MG63 (cell line): Measurements from ENCODE around the gene GABRQ. TPM values are rescaled to one million over a fixed set of nuclear protein-coding genes. Genes with fewer than 3 reads are reported as not detected.
"Not testable (repeated sequence)": the region's sequence is repeated elsewhere in the genome, so short reads cannot be mapped to it uniquely, and the experiment has no call there.

Source experiments
- DNase-seq: peaks from one replicate; pipeline ENCODE4 v3.0.0-alpha.2; 2020
- H3K27me3 ChIP-seq: fragments of 250-450 bp; sonication (Bioruptor Pico); 2 replicates; pipeline ENCODE4 v1.5.1; 2020; ENCODE audit warnings: mild to moderate bottlenecking, moderate library complexity
- H3K36me3 ChIP-seq: fragments of 250-450 bp; sonication (Bioruptor Pico); 2 replicates; pipeline ENCODE4 v1.5.1; 2020; ENCODE audit warnings: mild to moderate bottlenecking, moderate library complexity
- H3K4me3 ChIP-seq: fragments of 250-450 bp; sonication (Bioruptor Pico); 2 replicates; pipeline ENCODE4 v1.5.1; 2020; ENCODE audit warnings: mild to moderate bottlenecking, moderate library complexity
- H3K9me3 ChIP-seq: fragments of 250-450 bp; sonication (Bioruptor Pico); 2 replicates; pipeline ENCODE4 v1.5.1; 2020; ENCODE audit warnings: mild to moderate bottlenecking, moderate library complexity
- total RNA-seq: library from RNA; depleted of rRNA; stranded (reverse); fragments of >200 nt; shearing (Covaris generic); gene quantifications from 2 replicates; pipeline ENCODE4 v1.2.3, GENCODE V29; 2014; ENCODE audit warnings: low replicate concordance; rRNA removed

The GABRQ gene
- total RNA-seq, 1 experiment from 2014 or later = 2.5 TPM

GRCh38 chrX:152647978-152648377, 10.3 kb downstream of the GABRQ start:
- H3K9me3 ChIP-seq = no peaks in the 10 kb centered on the region
- H3K27me3 ChIP-seq = no peaks in the 10 kb centered on the region
- H3K36me3 ChIP-seq = no peaks in the 10 kb centered on the region
- no peak overlapping the region for H3K4me3 ChIP-seq
- DNase-seq = no peak

DNA sequence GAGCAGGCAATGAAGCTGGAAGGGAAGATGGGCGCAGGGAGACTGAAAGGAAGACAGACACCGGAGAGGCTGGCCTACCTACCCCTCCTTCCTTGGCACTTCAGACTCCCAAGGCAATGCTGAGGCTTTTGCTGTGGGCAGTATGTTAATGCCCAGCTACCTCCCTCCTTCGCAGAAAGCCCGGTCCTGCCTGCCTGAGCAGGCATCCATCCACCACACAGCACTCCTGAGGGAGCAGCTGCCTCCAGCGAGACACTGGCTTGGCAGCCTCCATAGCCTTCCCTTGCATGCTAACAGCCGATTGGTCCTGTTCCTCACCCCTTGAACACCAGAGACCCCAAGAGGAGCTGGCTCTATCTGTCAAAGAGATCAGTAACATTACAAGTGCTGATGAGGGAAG, 14.4 kb downstream of the GABRQ start:
- no peak for DNase-seq

DNA sequence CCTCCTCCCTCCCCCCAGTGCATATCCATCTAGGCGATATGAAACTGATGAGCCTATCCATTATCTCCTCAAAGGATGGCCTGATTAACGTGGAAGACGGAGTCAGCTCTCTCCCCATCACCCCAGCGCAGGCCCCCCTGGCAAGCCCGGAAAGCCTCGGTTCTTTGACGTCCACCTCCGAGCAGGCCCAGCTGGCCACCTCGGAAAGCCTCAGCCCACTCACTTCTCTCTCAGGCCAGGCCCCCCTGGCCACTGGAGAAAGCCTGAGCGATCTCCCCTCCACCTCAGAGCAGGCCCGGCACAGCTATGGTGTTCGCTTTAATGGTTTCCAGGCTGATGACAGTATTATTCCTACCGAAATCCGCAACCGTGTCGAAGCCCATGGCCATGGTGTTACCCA, 14.8 kb downstream of the GABRQ start:
- Histone ChIP-seq H3K4me3 (no peak overlapping the region), H3K27me3 (no peaks in the 10 kb centered on the region), H3K9me3 (no peaks in the 10 kb centered on the region), H3K36me3 (no peaks in the 10 kb centered on the region)
- DNase-seq = no peak

More for the DNA sequence above, 14.4 kb downstream of the GABRQ start:
- Histone ChIP-seq H3K9me3 (no peaks in the 10 kb centered on the region), H3K27me3 (no peaks in the 10 kb centered on the region), H3K4me3 (no peak overlapping the region), H3K36me3 (no peaks in the 10 kb centered on the region)

- no peaks in the 10 kb centered on the region for H3K27me3 ChIP-seq
- no peak overlapping the region for H3K4me3 ChIP-seq
- no peaks in the 10 kb centered on the region for H3K9me3 ChIP-seq
- no peaks in the 10 kb centered on the region for H3K36me3 ChIP-seq
- DNase-seq = no peak
These were observed 18.4 kb downstream of the GABRQ start for GRCh38 chrX:152656087-152656486.

DNA sequence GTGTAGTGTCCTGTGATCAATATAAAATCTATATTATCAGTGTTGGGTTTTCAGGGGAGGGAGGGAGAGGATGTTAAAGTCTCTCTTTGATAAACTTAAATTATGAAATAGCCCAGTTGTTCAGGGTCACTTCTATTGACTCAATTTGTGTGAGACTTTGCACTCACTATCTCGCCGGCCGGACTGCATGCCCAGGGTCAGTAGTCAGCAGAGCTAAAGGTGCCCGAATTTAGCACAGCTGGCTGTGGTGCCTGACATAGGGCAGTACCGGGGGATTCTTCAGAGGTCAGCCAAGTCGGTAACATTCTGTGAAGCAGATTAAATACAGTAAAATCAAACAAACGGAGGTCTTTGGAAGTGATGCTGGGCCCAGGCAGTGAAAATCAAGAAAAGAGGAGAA, 19.2 kb downstream of the GABRQ start:
- Histone ChIP-seq H3K9me3 (no peaks in the 10 kb centered on the region), H3K4me3 (no peak overlapping the region), H3K36me3 (no peaks in the 10 kb centered on the region), H3K27me3 (no peaks in the 10 kb centered on the region)
- no peak for DNase-seq

DNA sequence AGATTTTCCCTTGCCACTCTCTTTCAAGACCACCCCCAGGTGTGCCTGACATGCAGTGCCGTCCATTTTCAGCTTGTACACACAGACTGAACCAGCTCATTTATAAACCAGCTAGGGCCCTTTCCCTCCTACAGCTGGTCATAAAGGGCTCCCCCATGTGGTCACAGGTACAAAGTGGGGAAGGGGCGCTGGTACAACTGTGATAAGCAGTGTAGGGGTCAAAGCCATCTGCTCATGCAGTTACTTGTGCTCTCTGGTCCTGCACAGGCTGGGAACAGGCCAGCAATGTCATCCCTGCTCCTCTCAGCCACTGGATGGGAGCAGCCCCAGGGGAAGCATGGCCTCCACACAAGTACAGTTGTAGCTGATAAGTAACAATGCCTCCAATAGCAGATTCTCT, 20.6 kb downstream of the GABRQ start:
- Histone ChIP-seq H3K4me3 (no peak overlapping the region), H3K27me3 (no peaks in the 10 kb centered on the region), H3K9me3 (no peaks in the 10 kb centered on the region), H3K36me3 (no peaks in the 10 kb centered on the region)
- DNase-seq = no peak

- H3K4me3 ChIP-seq = no peak overlapping the region
- H3K9me3 ChIP-seq = no peaks in the 10 kb centered on the region
- H3K27me3 ChIP-seq = no peaks in the 10 kb centered on the region
- no peaks in the 10 kb centered on the region for H3K36me3 ChIP-seq
- DNase-seq = no peak
These were observed 25.4 kb downstream of the GABRQ start for GRCh38 chrX:152663086-152663485.

DNA sequence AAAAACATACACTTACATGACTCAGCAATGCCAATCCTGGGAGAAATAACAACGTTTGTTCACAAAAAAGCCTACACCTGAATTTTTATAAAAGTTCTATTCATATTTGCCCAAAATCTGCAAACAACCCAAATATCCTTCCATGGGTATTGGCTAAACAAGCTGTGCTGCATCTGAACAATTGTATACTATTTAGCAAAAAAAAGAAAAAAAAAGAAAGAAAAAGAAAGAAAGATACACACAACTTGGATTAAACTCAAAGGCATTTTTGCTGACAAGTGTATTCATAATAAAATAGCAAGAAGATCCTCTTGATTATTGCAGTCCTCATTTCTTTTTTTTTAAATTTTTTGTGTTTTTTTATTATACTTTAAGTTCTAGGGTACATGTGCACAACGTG, 36.4 kb downstream of the GABRQ start:
- DNase-seq = no peak
- H3K4me3 ChIP-seq = no peak overlapping the region
- H3K27me3 ChIP-seq = no peaks in the 10 kb centered on the region
- no peaks in the 10 kb centered on the region for H3K36me3 ChIP-seq
- H3K9me3 ChIP-seq = no peaks in the 10 kb centered on the region

DNA sequence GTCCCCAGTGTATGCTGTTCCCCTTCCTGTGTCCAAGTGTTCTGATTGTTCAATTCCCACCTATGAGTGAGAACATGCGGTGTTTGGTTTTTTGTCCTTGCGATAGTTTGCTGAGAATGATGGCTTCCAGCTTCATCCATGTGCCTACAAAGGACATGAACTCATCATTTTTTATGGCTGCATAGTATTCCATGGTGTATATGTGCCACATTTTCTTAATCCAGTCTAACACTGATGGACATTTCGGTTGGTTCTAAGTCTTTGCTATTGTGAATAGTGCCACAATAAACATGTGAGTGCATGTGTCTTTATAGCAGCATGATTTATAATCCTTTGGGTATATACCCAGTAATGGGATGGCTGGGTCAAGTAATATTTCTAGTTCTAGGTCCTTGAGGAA, 37.0 kb downstream of the GABRQ start:
- H3K4me3 ChIP-seq, DNase-seq, H3K9me3 ChIP-seq, H3K36me3 ChIP-seq, H3K27me3 ChIP-seq: not testable (repeated sequence)

GRCh38 chrX:152681012-152681411, 43.3 kb downstream of the GABRQ start:
- H3K36me3 ChIP-seq, H3K27me3 ChIP-seq, DNase-seq, H3K9me3 ChIP-seq, H3K4me3 ChIP-seq: not testable (repeated sequence)

DNA sequence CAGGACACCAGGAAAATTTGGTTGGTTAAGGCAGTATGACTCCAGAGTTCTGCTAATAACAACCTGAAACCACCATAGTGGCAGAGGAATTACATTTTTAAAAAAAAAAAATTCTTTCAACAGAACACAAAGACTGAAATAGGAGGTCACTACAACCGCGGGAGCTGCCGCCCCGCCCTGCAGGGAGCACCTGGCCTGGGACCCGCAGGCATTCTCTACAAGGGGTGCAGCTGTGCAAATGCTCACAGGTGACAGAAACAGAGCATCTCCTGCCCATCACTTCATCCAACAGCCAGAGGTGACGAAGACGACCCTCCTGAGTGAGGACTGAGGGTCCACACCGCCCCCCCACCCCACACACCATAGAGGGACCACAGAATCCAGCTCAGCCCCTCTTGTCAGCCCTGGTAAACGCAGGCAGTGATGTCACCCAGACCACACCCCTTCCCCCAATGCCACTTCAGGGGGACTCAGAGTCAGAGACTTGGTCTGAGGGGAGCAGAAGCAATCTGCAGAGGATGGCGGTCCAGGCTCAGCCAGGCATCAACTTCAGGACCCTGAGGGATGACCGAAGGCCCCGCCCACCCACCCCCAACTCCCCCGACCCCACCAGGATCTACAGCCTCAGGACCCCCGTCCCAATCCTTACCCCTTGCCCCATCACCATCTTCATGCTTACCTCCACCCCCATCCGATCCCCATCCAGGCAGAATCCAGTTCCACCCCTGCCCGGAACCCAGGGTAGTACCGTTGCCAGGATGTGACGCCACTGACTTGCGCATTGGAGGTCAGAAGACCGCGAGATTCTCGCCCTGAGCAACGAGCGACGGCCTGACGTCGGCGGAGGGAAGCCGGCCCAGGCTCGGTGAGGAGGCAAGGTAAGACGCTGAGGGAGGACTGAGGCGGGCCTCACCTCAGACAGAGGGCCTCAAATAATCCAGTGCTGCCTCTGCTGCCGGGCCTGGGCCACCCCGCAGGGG, 60.5 kb downstream of the GABRQ start, which contains the start of gene MAGEA3:
TSS of gene MAGEA3 (plus strand) at position 843 of the 980 bp plus-strand sequence. CDS start 2,039 bp downstream, outside the sequence.
- H3K4me3 ChIP-seq, H3K27me3 ChIP-seq, H3K36me3 ChIP-seq, H3K9me3 ChIP-seq, DNase-seq: not testable (repeated sequence)

DNA sequence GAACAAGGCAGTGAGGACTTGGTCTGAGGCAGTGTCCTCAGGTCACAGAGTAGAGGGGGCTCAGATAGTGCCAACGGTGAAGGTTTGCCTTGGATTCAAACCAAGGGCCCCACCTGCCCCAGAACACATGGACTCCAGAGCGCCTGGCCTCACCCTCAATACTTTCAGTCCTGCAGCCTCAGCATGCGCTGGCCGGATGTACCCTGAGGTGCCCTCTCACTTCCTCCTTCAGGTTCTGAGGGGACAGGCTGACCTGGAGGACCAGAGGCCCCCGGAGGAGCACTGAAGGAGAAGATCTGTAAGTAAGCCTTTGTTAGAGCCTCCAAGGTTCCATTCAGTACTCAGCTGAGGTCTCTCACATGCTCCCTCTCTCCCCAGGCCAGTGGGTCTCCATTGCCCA, 62.7 kb downstream of the GABRQ start:
- not testable (repeated sequence) for DNase-seq, H3K9me3 ChIP-seq, H3K27me3 ChIP-seq, H3K36me3 ChIP-seq, H3K4me3 ChIP-seq

DNA sequence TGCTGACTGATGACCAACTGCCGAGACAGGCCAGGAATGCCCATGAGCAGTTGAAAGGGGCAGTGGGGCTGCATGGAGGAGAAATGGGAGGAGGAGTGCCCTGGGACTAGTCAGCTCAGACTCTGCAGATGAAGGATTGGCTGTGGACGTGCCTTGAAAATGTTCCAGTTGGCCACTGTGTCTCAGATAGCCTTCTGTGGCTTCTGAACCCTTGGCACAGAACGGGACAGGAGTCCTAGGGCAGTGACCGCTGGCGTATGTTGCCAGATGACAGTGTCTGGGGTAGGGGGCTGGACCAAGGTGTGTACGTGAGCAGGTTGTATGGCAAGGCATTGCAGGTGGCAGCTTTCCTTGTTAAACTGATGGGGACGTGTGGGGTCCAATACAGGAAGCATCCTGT, 68.8 kb downstream of the GABRQ start:
- H3K4me3 ChIP-seq, H3K27me3 ChIP-seq, H3K36me3 ChIP-seq, DNase-seq, H3K9me3 ChIP-seq: not testable (repeated sequence)

Other genes with a start within 250 kb of the GABRQ start
- gene GABRA3, start 186.6 kb upstream of the GABRQ start, total RNA-seq = 0.82 TPM in 1 of 2 replicates, not detected in the other
- gene MAGEA3, start 60.9 kb downstream of the GABRQ start, total RNA-seq = not detected in 2 replicates
- not detected in 2 replicates for gene CSAG2, start 71.4 kb downstream of the GABRQ start, total RNA-seq
- not detected in 2 replicates for gene MAGEA2B, start 76.7 kb downstream of the GABRQ start, total RNA-seq
- gene CSAG1, start 95.8 kb downstream of the GABRQ start, total RNA-seq = not detected in 2 replicates
- gene MAGEA12, start 95.9 kb downstream of the GABRQ start, total RNA-seq = not detected in 2 replicates
- gene MAGEA2, start 115.9 kb downstream of the GABRQ start, total RNA-seq = not detected in 2 replicates
- not detected in 2 replicates for gene CSAG3, start 121.3 kb downstream of the GABRQ start, total RNA-seq
- gene MAGEA6, start 131.8 kb downstream of the GABRQ start, total RNA-seq = not detected in 2 replicates
- gene CETN2, start 192.9 kb downstream of the GABRQ start, total RNA-seq = 45.3 and 73.4 TPM in 2 replicates
- gene NSDHL, start 193.2 kb downstream of the GABRQ start, total RNA-seq = 32.3 and 40.9 TPM in 2 replicates